K562 (cell line): ENCODE data around the gene FAXC. TPM values are rescaled to one million over a fixed set of nuclear protein-coding genes. Genes with fewer than 3 reads are reported as not detected.
A peak's percentile ranks its signal among the peaks of the same experiment; 100 is the strongest.
"Not testable (repeated sequence)": the region's sequence is repeated elsewhere in the genome, so short reads cannot be mapped to it uniquely, and the experiment has no call there.

Experiments
- ATAC-seq: fragments of 200-7000 bp; cut with Tn5 transposase; 3 replicates; pipeline ENCODE4 v1.9.1; 2020; ENCODE audit warnings: moderate library complexity
- BruUV-seq: library from RNA; stranded (reverse); fragments of 400-500 nt; replicated peaks from 2 replicates; lab custom pipeline; 2021; lab: Mats Ljungman, UMichigan
- CTCF ChIA-PET: fragments of 300-600 bp; formaldehyde crosslinking; extraction: SDS; loops from one replicate; lab custom pipeline; 2021; ENCODE audit warnings: low intra/inter-chr PET ratio; lab: Yijun Ruan, JAX
- POLR2A ChIA-PET: fragments of 300-600, 350-650 bp; sonication (Branson Sonifier 250); formaldehyde crosslinking; extraction: SDS; loops from one replicate; lab custom pipeline; 2021; ENCODE audit warnings: antibody characterized with exemption, inconsistent platforms; lab: Yijun Ruan, JAX
- DNase-seq, 4 experiments: peaks; one replicate each; pipeline versions ENCODE4 v3.0.0 to v3.0.0-alpha.2; 2011 to 2018; ENCODE audit warnings: low spot score in 3 of 4, mixed read lengths in 3 of 4; ENCODE audit errors: extremely low read depth in 1 of 4
- FAIRE-seq: peaks from 2 replicates; lab custom pipeline; 2011; peaks lifted over from hg19 to GRCh38; lab: Jason Lieb, UNC
- H2AFZ ChIP-seq: 2 replicates; pipeline ENCODE4 v1.6.0; 2011; ENCODE audit warnings: low read depth, low read length, control low read depth, inconsistent platforms
- H3K27ac ChIP-seq: fragments of 200-600 bp; 3 replicates; pipeline ENCODE4 v1.8.0; 2011; ENCODE audit warnings: low read depth, mild to moderate bottlenecking, control low read depth, inconsistent platforms, low read length, moderate library complexity, mixed read lengths; ENCODE audit errors: extremely low read depth
- H3K27me3 ChIP-seq, 2 experiments: fragments of 300-600 bp in 1 of 2; 2 replicates in 1 of 2; 3 replicates in 1 of 2; pipeline versions ENCODE4 v1.6.0 to v1.8.0; 2011; ENCODE audit warnings: inconsistent platforms in 2 of 2, low read length in 2 of 2, mild to moderate bottlenecking in 1 of 2, mixed read lengths in 1 of 2, moderate library complexity in 1 of 2; ENCODE audit not compliant: control insufficient read depth in 2 of 2, insufficient read depth in 2 of 2
- H3K36me3 ChIP-seq: fragments of 300-600 bp; 3 replicates; pipeline ENCODE4 v1.8.0; 2011; ENCODE audit warnings: mild to moderate bottlenecking, low read length, inconsistent platforms; ENCODE audit not compliant: control insufficient read depth, insufficient read depth
- H3K4me1 ChIP-seq, 2 experiments: fragments of 200-600 bp in 1 of 2; replicated peaks in 1 of 2; 2 replicates in 1 of 2; 3 replicates in 1 of 2; pipeline versions ENCODE4 v1.5.1 to v1.8.0; 2011; ENCODE audit warnings: inconsistent platforms in 2 of 2, low read length in 2 of 2, mild to moderate bottlenecking in 1 of 2, mixed read lengths in 1 of 2, moderate library complexity in 1 of 2; ENCODE audit not compliant: control insufficient read depth in 2 of 2, insufficient read depth in 2 of 2
- H3K4me2 ChIP-seq: 2 replicates; pipeline ENCODE4 v1.6.1; 2011; ENCODE audit warnings: low read length, control low read depth, inconsistent platforms, mixed read lengths; ENCODE audit not compliant: insufficient read depth
- H3K4me3 ChIP-seq: fragments of 200-600 bp; sonication (generic), shearing (Covaris generic); 2 replicates; pipeline ENCODE4 v1.5.1; 2016; ENCODE audit warnings: control low read depth, inconsistent platforms
- H3K79me2 ChIP-seq: fragments of 200-600 bp; 3 replicates; pipeline ENCODE4 v1.8.0; 2011; ENCODE audit warnings: low read length, inconsistent platforms; ENCODE audit not compliant: control insufficient read depth, insufficient read depth
- H3K9ac ChIP-seq, 2 experiments: 2 replicates each; pipeline versions ENCODE4 v1.6.0 to v1.6.1; 2011; ENCODE audit warnings: low read depth in 2 of 2, low read length in 2 of 2, control low read depth in 1 of 2, inconsistent platforms in 1 of 2, mild to moderate bottlenecking in 1 of 2, mixed read lengths in 1 of 2; ENCODE audit not compliant: insufficient read depth in 1 of 2
- H3K9me1 ChIP-seq: one replicate; pipeline ENCODE4 v1.6.0; 2011; ENCODE audit warnings: inconsistent platforms, mild to moderate bottlenecking, low read length, moderate library complexity; ENCODE audit not compliant: control insufficient read depth, insufficient read depth
- H3K9me3 ChIP-seq: replicated peaks from 2 replicates; pipeline ENCODE4 v1.5.1; 2011; ENCODE audit warnings: low read depth, low read length, inconsistent platforms; ENCODE audit not compliant: control insufficient read depth, insufficient read depth
- H4K20me1 ChIP-seq: replicated peaks from 2 replicates; pipeline ENCODE4 v1.6.1; 2011; ENCODE audit warnings: low read length, inconsistent platforms, mixed read lengths; ENCODE audit not compliant: control insufficient read depth, insufficient read depth
- ATF4 ChIP-seq: fragments of 450-650 bp; formaldehyde crosslinking; IDR thresholded peaks from 2 replicates; pipeline ENCODE4 v1.4.0; 2022; ENCODE audit warnings: mild to moderate bottlenecking, moderate library complexity
- CEBPG ChIP-seq, 3 experiments: fragments of 200-800 bp in 1 of 3; sonication (Bioruptor generic) in 1 of 3; sonication (generic) in 1 of 3; formaldehyde crosslinking in 1 of 3; IDR thresholded peaks in 2 of 3; conservative IDR thresholded peaks in 1 of 3; 2 replicates each; pipeline versions ENCODE4 v1.6.1 to v1.8.0; 2016 to 2022; ENCODE audit warnings: missing compliant biosample characterization in 2 of 3, missing genetic modification characterization in 2 of 3, mild to moderate bottlenecking in 1 of 3, missing genetic modification reagents in 1 of 3
- DMBX1 ChIP-seq: fragments of 250-450 bp; sonication (Bioruptor Pico); IDR thresholded peaks from 2 replicates; pipeline ENCODE4 v1.8.0; 2022; ENCODE audit warnings: inconsistent platforms, mild to moderate bottlenecking, moderate library complexity, borderline replicate concordance
- ERF ChIP-seq: fragments of 450-650 bp; formaldehyde crosslinking; IDR thresholded peaks from 2 replicates; pipeline ENCODE4 v1.4.0; 2020; ENCODE audit warnings: mild to moderate bottlenecking, mixed read lengths
- MAZ ChIP-seq, 2 experiments: fragments of 450-650 bp in 1 of 2; sonication (generic) in 1 of 2; formaldehyde crosslinking; IDR thresholded peaks in 1 of 2; conservative IDR thresholded peaks in 1 of 2; 2 replicates each; pipeline versions ENCODE4 v1.4.0 to v1.5.0; 2020; ENCODE audit warnings: mild to moderate bottlenecking in 1 of 2, missing genetic modification reagents in 1 of 2
- SMAD3 ChIP-seq: fragments of 450-650 bp; formaldehyde crosslinking; conservative IDR thresholded peaks from 2 replicates; pipeline ENCODE4 v1.4.0; 2020; ENCODE audit warnings: mild to moderate bottlenecking
- SMAD4 ChIP-seq: fragments of 250-450 bp; sonication (Bioruptor Pico); conservative IDR thresholded peaks from 2 replicates; pipeline ENCODE4 v1.8.0; 2021; ENCODE audit warnings: inconsistent platforms, mild to moderate bottlenecking, moderate library complexity
- TRIM24 ChIP-seq, 2 experiments: fragments of 450-650 bp; IDR thresholded peaks; 2 replicates each; pipeline ENCODE4 v1.6.1; 2016
- VEZF1 ChIP-seq: fragments of 200-800 bp; sonication (Bioruptor generic); IDR thresholded peaks from 2 replicates; pipeline ENCODE4 v1.6.1; 2017; ENCODE audit warnings: missing genetic modification characterization, missing compliant biosample characterization
- ZNF175 ChIP-seq: fragments of 200-800 bp; sonication (Bioruptor generic); IDR thresholded peaks from 2 replicates; pipeline ENCODE4 v1.6.1; 2016; ENCODE audit warnings: low read depth, mild to moderate bottlenecking, missing genetic modification characterization, missing compliant biosample characterization
- ZNF589 ChIP-seq: fragments of 200-800 bp; sonication (Bioruptor generic); IDR thresholded peaks from 2 replicates; pipeline ENCODE4 v1.6.1; 2016; ENCODE audit warnings: low read depth, missing genetic modification characterization, missing compliant biosample characterization
- ZSCAN32 ChIP-seq: fragments of 450-650 bp; formaldehyde crosslinking; IDR thresholded peaks from 2 replicates; pipeline ENCODE4 v1.4.0; 2020; ENCODE audit warnings: mild to moderate bottlenecking, moderate library complexity
- WGBS: fragments of 100-300 bp; shearing (Covaris generic); methylation state at CpG from one replicate; pipeline ENCODE4 v1.1.6; 2016; ENCODE audit warnings: low coverage, mixed read lengths; ENCODE audit not compliant: insufficient coverage; ENCODE audit errors: missing lambda C conversion rate; 5-methylcytosine and 5-hydroxymethylcytosine counted together
- in situ Hi-C: fragments of 300-500 bp; cut with MboI; formaldehyde crosslinking; loops from 4 replicates; pipeline ENCODE4 v1.15.0; 2018; ENCODE audit warnings: inconsistent platforms, mixed read lengths
- intact Hi-C: fragments of 100-400 bp; cut with micrococcal nuclease; formaldehyde crosslinking; loops from 2 replicates; pipeline ENCODE4 v1.14.2; 2022
- polyA plus RNA-seq, 8 experiments: library from polyadenylated mRNA; depleted of rRNA in 4 of 8; stranded (reverse) in 5 of 8; unstranded in 3 of 8; fragments of >200 nt; fragmentation: Nextera tagmentation in 2 of 8; fragmentation: Illumina TruSeq in 1 of 8; extraction: Ambion mirVana in 2 of 8; extraction: Trizol in 1 of 8; gene quantifications; 2 replicates each; pipeline versions ENCODE4 v1.2.1 to v1.2.3, GENCODE V29; 2011 to 2014; ENCODE audit warnings: inconsistent platforms in 1 of 8, missing spikeins in 1 of 8
- total RNA-seq, 7 experiments: library from RNA; depleted of rRNA in 6 of 7; stranded (reverse); fragments of >200 nt in 6 of 7; fragmentation: Illumina TruSeq in 2 of 7; extraction: Trizol in 2 of 7; gene quantifications; 2 replicates each; pipeline versions ENCODE4 v1.2.1 to v1.2.3, GENCODE V29; 2011 to 2021; ENCODE audit warnings: low replicate concordance in 1 of 7
- TF ChIP-seq, protein P1 (sequence below): fragments of 450-650 bp; IDR thresholded peaks from 2 replicates; pipeline ENCODE4 v1.6.1; 2016; ENCODE audit warnings: missing biosample characterization, missing genetic modification characterization

Gene FAXC
- total and polyA plus RNA-seq, 9 of the 15 experiments (the other 6 are each of a cell fraction or from before 2014, with no cell fraction given): 0.06 to 0.40 (median 0.13) TPM; not detected in 5

DNA sequence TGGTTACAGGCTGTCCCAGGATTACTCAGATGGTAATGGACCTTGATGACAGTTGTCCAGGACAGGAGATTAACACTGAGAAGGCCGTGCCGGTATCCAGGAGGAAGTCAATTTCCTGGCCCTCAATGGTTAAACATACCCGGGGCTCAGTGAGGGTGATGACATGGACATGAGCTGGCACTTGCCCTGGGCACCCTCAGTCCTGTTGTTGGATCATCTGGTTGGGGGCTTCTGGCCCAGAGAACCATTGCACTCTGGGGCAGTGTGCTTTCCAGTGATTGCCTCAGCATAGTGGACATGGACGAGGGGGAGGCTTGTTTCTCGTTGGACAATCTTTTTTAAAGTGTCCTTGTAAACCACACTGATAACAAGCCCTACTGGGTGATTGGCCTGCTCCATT, 84.0 kb downstream of the FAXC start:
- not testable (repeated sequence) for H3K4me2 ChIP-seq, FAIRE-seq, H3K9me1 ChIP-seq, H3K4me3 ChIP-seq, H3K4me1 ChIP-seq, H3K36me3 ChIP-seq, BruUV-seq, ATAC-seq, H3K27ac ChIP-seq
- TF ChIP-seq MAZ (CRISPR knock-in tag; conservative IDR thresholded peaks at IDR 0.05 in 1 of 2, IDR thresholded peaks at IDR 0.05 in 1 of 2) (peak in 1 of 2 experiments; percentile 46; a peak in 1 of 4 replicates), ATF4 (CRISPR knock-in tag) (peak; percentile 94), SMAD4 (CRISPR knock-in tag) (peak; percentile 61), ZSCAN32 (0 out of 2 replicates have a peak, but pooled peaks have one; percentile 50), CEBPG (CRISPR knock-in tag; IDR thresholded peaks at IDR 0.05) (peak; percentile 55), CEBPG (tag; conservative IDR thresholded peaks at IDR 0.05 in 1 of 2, IDR thresholded peaks at IDR 0.05 in 1 of 2) (peak in 1 of 2 experiments; percentile 79; a peak in 2 of 4 replicates), TRIM24 (IDR thresholded peaks at IDR 0.05) (peak in 1 of 2 experiments; percentile 56; a peak in 1 of 4 replicates), ERF (0 out of 2 replicates have a peak, but pooled peaks have one; percentile 40), ZNF175 (0 out of 2 replicates have a peak, but pooled peaks have one; percentile 56), ZNF589 (CRISPR knock-in tag) (peak; percentile 76; the same call in 1 of the 2 replicates), VEZF1 (CRISPR knock-in tag) (0 out of 2 replicates have a peak, but pooled peaks have one; percentile 27), SMAD3 (CRISPR knock-in tag) (0 out of 2 replicates have a peak, but pooled peaks have one; percentile 52), DMBX1 (peak; percentile 72; the same call in 1 of the 2 replicates)
- TF ChIP-seq, protein P1, sequence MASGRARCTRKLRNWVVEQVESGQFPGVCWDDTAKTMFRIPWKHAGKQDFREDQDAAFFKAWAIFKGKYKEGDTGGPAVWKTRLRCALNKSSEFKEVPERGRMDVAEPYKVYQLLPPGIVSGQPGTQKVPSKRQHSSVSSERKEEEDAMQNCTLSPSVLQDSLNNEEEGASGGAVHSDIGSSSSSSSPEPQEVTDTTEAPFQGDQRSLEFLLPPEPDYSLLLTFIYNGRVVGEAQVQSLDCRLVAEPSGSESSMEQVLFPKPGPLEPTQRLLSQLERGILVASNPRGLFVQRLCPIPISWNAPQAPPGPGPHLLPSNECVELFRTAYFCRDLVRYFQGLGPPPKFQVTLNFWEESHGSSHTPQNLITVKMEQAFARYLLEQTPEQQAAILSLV: 0 out of 2 replicates have a peak, but pooled peaks have one; percentile 7
- TF ChIP-seq, all 486 proteins: peak for 13; not testable (repeated sequence) for 473
- POLR2A ChIA-PET, H3K79me2 ChIP-seq, intact Hi-C loops, H2AFZ ChIP-seq, CTCF ChIA-PET, H3K9me3 ChIP-seq, H3K27me3 ChIP-seq, in situ Hi-C loops, H3K9ac ChIP-seq, H4K20me1 ChIP-seq, DNase-seq: not testable (repeated sequence)
- 0% methylated on average over 3 of the region's 5 CpGs for WGBS
